ENCODE results near the gene XXYLT1. TPM values are rescaled to one million over a fixed set of nuclear protein-coding genes. Genes with fewer than 3 reads are reported as not detected.
A peak's percentile ranks its signal among the peaks of the same experiment; 100 is the strongest.

Gene XXYLT1
- total RNA-seq, 1 donor from 2014 or later, result 14.5 TPM

GRCh38 chr3:195204360-195205163 is 66.4 kb downstream of the XXYLT1 start:
- Histone ChIP-seq H3K27me3 (no peaks in the 10 kb centered on the region), H3K36me3 (no peaks in the 10 kb centered on the region), H3K27ac (peak overlapping the region; percentile 15), H3K4me1 (peaks cover 40% of the 10 kb centered on the region), H3K4me3 (no peak overlapping the region), H3K9me3 (no peaks in the 10 kb centered on the region)
- TF ChIP-seq POLR2A (IDR thresholded peaks at IDR 0.05) (no peak), CTCF (IDR thresholded peaks at IDR 0.05) (no peak), POLR2AphosphoS5 (IDR thresholded peaks at IDR 0.05; ENCODE audit: insufficient read depth in 1 of 2, low read depth in 1 of 2) (no peak)
- intact Hi-C loops (cut with DNase I), result loop anchor here (10.0 kb wide), 1 partner anchor 50 kb away; no protein-coding TSS in a partner anchor
- DNase-seq (ENCODE audit: extremely low spot score in 2 of 2), result peak; percentile 74 to 84

GRCh38 chr3:195203606-195204005 is 67.4 kb downstream of the XXYLT1 start:
- Histone ChIP-seq H3K4me1 (peaks cover 30% of the 10 kb centered on the region), H3K9me3 (no peaks in the 10 kb centered on the region), H3K27me3 (no peaks in the 10 kb centered on the region), H3K4me3 (no peak overlapping the region), H3K36me3 (no peaks in the 10 kb centered on the region), H3K27ac (no peak overlapping the region)
- TF ChIP-seq POLR2AphosphoS5 (IDR thresholded peaks at IDR 0.05; ENCODE audit: insufficient read depth in 1 of 2, low read depth in 1 of 2) (no peak), CTCF (IDR thresholded peaks at IDR 0.05) (no peak), POLR2A (IDR thresholded peaks at IDR 0.05) (no peak)
- intact Hi-C loops (cut with DNase I), result loop anchor here (10.0 kb wide), 1 partner anchor 51 kb away; no protein-coding TSS in a partner anchor
- DNase-seq (ENCODE audit: extremely low spot score in 2 of 2), result peak; percentile 82

GRCh38 chr3:195201295-195201694 is 69.7 kb downstream of the XXYLT1 start:
- intact Hi-C loops (cut with DNase I), result loop anchor here (10.0 kb wide), 1 partner anchor 54 kb away; no protein-coding TSS in a partner anchor
- Histone ChIP-seq H3K4me3 (no peak overlapping the region), H3K27me3 (no peaks in the 10 kb centered on the region), H3K4me1 (peaks cover 18% of the 10 kb centered on the region), H3K27ac (no peak overlapping the region), H3K36me3 (no peaks in the 10 kb centered on the region), H3K9me3 (no peaks in the 10 kb centered on the region)
- DNase-seq (ENCODE audit: extremely low spot score in 2 of 2), result peak in 1 of 2 donors; percentile 52
- TF ChIP-seq POLR2A (IDR thresholded peaks at IDR 0.05), result no peak
- TF ChIP-seq CTCF (IDR thresholded peaks at IDR 0.05), result no peak
- no peak for TF ChIP-seq POLR2AphosphoS5 (IDR thresholded peaks at IDR 0.05; ENCODE audit: insufficient read depth in 1 of 2, low read depth in 1 of 2)

- peak; percentile 62 to 81 for DNase-seq (ENCODE audit: extremely low spot score in 2 of 2)
- Histone ChIP-seq H3K27ac (no peak overlapping the region), H3K27me3 (no peaks in the 10 kb centered on the region), H3K4me1 (peaks cover 22% of the 10 kb centered on the region), H3K4me3 (no peak overlapping the region), H3K9me3 (no peaks in the 10 kb centered on the region), H3K36me3 (no peaks in the 10 kb centered on the region)
- TF ChIP-seq POLR2A (IDR thresholded peaks at IDR 0.05), result no peak
- TF ChIP-seq POLR2AphosphoS5 (IDR thresholded peaks at IDR 0.05; ENCODE audit: insufficient read depth in 1 of 2, low read depth in 1 of 2), result no peak
- TF ChIP-seq CTCF (IDR thresholded peaks at IDR 0.05), result no peak
- intact Hi-C loops (cut with DNase I), result loop anchor here (10.0 kb wide), 1 partner anchor 55 kb away; no protein-coding TSS in a partner anchor
These were observed 70.7 kb downstream of the XXYLT1 start for GRCh38 chr3:195200010-195200822.

Measured in vagina (tissue), 2 donors.